Lung (tissue), 12 donors: ENCODE results near the gene MEG3. TPM values are rescaled to one million over a fixed set of nuclear protein-coding genes. Genes with fewer than 3 reads are reported as not detected.

Source experiments
- ATAC-seq: fragments of 200-7000 bp; cut with Tn5 transposase; one replicate; pipeline ENCODE4 v1.9.1; 2020; ENCODE audit warnings: moderate number of reproducible peaks; ENCODE audit not compliant: insufficient read depth, low FRiP score
- DNase-seq, 3 donors: peaks; one replicate each; pipeline ENCODE4 v3.0.0-alpha.2; 2013 to 2017
- H3K27ac ChIP-seq, 2 donors: one replicate each; pipeline ENCODE4 v1.5.1; 2013; ENCODE audit warnings: mild to moderate bottlenecking in 2 of 2, moderate library complexity in 2 of 2, control low read depth in 1 of 2, inconsistent platforms in 1 of 2, low read depth in 1 of 2, low read length in 1 of 2
- H3K27me3 ChIP-seq, 3 donors: one replicate each; pipeline ENCODE4 v1.5.1; 2013; ENCODE audit warnings: low read length in 2 of 3; ENCODE audit not compliant: control insufficient read depth in 3 of 3, insufficient read depth in 3 of 3
- H3K36me3 ChIP-seq, 4 donors: one replicate each; pipeline ENCODE4 v1.5.1; 2013; ENCODE audit warnings: low read length in 4 of 4, mild to moderate bottlenecking in 1 of 4, moderate library complexity in 1 of 4; ENCODE audit not compliant: control insufficient read depth in 4 of 4, insufficient read depth in 4 of 4
- H3K4me1 ChIP-seq, 5 donors: one replicate each; pipeline ENCODE4 v1.5.1; 2013; ENCODE audit warnings: low read length in 5 of 5, mild to moderate bottlenecking in 2 of 5, moderate library complexity in 1 of 5; ENCODE audit not compliant: control insufficient read depth in 5 of 5, insufficient read depth in 5 of 5
- H3K4me3 ChIP-seq: one replicate; pipeline ENCODE4 v1.5.1; 2013; ENCODE audit warnings: mild to moderate bottlenecking, control low read depth, moderate library complexity
- H3K9ac ChIP-seq, 2 donors: one replicate each; pipeline ENCODE4 v1.5.1; 2013; ENCODE audit warnings: low read length in 2 of 2, control low read depth in 1 of 2; ENCODE audit not compliant: insufficient read depth in 1 of 2
- H3K9me3 ChIP-seq, 4 donors: one replicate each; pipeline ENCODE4 v1.5.1; 2013; ENCODE audit warnings: low read length in 3 of 4, mild to moderate bottlenecking in 1 of 4, moderate library complexity in 1 of 4; ENCODE audit not compliant: control insufficient read depth in 4 of 4, insufficient read depth in 3 of 4
- WGBS, 2 donors: extraction: QIAGEN DNeasy Blood & Tissue Kit; methylation state at CpG; one replicate each; pipeline ENCODE4 v1.1.7; 2013; 5-methylcytosine and 5-hydroxymethylcytosine counted together
- polyA plus RNA-seq, 2 donors: library from polyadenylated mRNA; stranded (reverse); fragments of 200-250 nt; gene quantifications; one replicate each; pipeline ENCODE4 v1.2.1, GENCODE V29; 2013
- total RNA-seq, 2 donors: library from RNA; depleted of rRNA in 1 of 2; stranded (reverse); fragments of >200 nt in 1 of 2; gene quantifications; one replicate each; pipeline ENCODE4 v1.2.1, GENCODE V29; 2014 to 2021
- TF ChIP-seq, protein P1 (sequence below): IDR thresholded peaks from 2 replicates; pipeline ENCODE4 v1.5.1; 2012; ENCODE audit warnings: mild to moderate bottlenecking; ENCODE audit errors: control extremely low read depth, extremely low read depth
- donor health status: control.
- donor health status: control.
- donor health status: Bipolar disorder and iron deficiency.
- donor health status: healthy.
- donor health status: DM: yes; HTN: yes; CAD: no.

Gene MEG3
- total and polyA plus RNA-seq, 4 donors: 5.9 to 267 (median 14.8) TPM

DNA sequence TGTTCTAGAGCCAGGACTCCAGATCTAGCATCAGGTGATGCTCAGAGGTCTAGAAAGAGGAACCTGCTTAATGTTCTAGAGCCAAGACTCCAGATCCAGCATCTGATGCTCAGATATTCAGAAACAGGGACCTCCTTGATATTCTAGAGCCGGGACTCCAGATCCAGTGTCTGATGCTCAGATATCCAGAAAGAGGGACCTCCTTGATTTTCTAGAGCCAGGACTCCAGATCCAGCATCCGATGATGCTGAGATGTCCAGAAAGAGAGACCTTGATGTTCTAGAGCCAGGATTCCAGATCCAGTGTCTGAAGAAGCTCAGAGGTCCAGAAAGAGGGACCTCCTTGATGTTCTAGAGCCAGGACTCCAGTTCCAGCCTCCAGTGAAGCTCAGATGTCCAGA, 36.9 kb downstream of the MEG3 start:
- Histone ChIP-seq H3K4me3 (no peak overlapping the region), H3K9me3 (peaks cover 0 to 3% (median 0%) of the 10 kb centered on the region in 4 donors), H3K36me3 (peaks cover 0 to 5% (median 0%) of the 10 kb centered on the region in 4 donors)

DNA sequence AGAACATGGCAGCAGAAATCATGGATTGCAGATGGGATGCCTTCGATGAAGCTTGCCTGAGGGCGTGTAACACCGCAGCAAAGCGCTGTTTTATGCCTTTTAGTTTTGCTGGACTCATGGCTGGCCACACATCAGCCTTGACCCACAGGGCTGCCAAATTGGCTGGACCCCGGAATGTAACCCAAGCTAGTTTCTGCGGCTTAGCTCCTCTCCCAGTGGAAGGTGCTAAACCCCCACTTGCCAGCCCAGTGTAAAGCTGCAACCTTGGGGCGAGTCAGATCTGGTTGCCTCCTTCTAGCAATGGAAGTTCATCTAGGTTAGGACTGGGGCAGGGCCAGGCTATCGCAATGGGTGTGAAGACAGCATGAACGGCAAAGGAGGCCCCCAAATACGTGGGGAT, 38.3 kb downstream of the MEG3 start:
- Histone ChIP-seq H3K36me3 (peaks cover 0 to 5% (median 0%) of the 10 kb centered on the region in 4 donors), H3K9me3 (peaks cover 0 to 3% (median 0%) of the 10 kb centered on the region in 4 donors), H3K4me3 (no peak overlapping the region), H3K27ac (no peak overlapping the region), H3K9ac (no peak overlapping the region), H3K27me3 (no peaks in the 10 kb centered on the region), H3K4me1 (peaks cover 0 to 10% (median 0%) of the 10 kb centered on the region in 5 donors)
- no peak for DNase-seq
- ATAC-seq: no peak
- TF ChIP-seq, protein P1, sequence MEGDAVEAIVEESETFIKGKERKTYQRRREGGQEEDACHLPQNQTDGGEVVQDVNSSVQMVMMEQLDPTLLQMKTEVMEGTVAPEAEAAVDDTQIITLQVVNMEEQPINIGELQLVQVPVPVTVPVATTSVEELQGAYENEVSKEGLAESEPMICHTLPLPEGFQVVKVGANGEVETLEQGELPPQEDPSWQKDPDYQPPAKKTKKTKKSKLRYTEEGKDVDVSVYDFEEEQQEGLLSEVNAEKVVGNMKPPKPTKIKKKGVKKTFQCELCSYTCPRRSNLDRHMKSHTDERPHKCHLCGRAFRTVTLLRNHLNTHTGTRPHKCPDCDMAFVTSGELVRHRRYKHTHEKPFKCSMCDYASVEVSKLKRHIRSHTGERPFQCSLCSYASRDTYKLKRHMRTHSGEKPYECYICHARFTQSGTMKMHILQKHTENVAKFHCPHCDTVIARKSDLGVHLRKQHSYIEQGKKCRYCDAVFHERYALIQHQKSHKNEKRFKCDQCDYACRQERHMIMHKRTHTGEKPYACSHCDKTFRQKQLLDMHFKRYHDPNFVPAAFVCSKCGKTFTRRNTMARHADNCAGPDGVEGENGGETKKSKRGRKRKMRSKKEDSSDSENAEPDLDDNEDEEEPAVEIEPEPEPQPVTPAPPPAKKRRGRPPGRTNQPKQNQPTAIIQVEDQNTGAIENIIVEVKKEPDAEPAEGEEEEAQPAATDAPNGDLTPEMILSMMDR: no peak
- 89% methylated on average over 10 of the region's 10 CpGs for WGBS, 2 donors

More for the DNA sequence above, 36.9 kb downstream of the MEG3 start:
- Histone ChIP-seq H3K27ac (no peak overlapping the region), H3K4me1 (peaks cover 0 to 10% (median 0%) of the 10 kb centered on the region in 5 donors), H3K9ac (no peak overlapping the region), H3K27me3 (no peaks in the 10 kb centered on the region)
- TF ChIP-seq, protein P1: no peak
- WGBS, 2 donors: 94 to 98% methylated on average over 2 of the region's 2 CpGs
- DNase-seq: no peak
- ATAC-seq: no peak

DNA sequence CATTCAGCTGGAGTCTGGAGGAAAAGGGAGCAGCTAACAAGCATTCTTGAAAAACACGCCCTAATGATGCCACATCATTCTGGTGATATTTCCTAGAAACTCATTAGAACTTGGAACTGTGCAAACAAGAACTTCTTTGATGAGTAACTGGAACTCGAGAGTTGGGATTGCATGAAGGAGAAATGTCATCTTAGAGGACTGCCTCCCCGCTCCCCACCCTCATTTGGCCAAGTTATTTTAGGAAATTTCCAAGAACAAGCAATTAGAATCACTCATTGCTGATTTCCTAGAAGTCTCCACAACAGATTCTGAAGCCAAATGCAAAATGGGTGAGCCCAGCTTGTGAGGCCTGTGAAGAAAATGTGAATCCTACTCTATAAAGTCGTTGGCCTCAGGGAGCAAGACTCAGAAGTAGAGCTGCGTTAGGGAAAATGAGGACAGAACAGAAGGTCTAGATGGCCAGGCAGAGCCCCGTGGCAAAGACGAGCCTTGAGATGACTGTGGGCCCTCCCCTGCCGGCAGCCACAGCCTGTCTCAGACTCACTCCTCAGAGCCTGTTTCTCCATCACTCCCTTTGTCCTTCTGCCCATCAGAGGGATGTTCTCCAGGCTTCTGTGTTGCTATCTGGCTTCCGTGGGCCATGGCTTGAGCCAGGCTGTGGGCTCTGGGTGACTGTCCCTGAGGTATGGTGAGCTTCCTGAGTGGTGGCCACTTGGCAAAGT, 39.2 kb downstream of the MEG3 start:
- ATAC-seq (no peak), DNase-seq (no peak)
- H3K9me3 ChIP-seq: peaks cover 0 to 3% (median 0%) of the 10 kb centered on the region in 4 donors
- H3K4me1 ChIP-seq: peaks cover 0 to 10% (median 0%) of the 10 kb centered on the region in 5 donors
- H3K36me3 ChIP-seq: peaks cover 0 to 5% (median 0%) of the 10 kb centered on the region in 4 donors
- H3K9ac ChIP-seq: no peak overlapping the region
- H3K27me3 ChIP-seq: no peaks in the 10 kb centered on the region
- TF ChIP-seq, protein P1: no peak
- WGBS, 2 donors: 76 to 89% methylated on average over 9 of the region's 9 CpGs
- no peak overlapping the region for H3K27ac ChIP-seq
- H3K4me3 ChIP-seq: no peak overlapping the region
